ENCODE measurements around the gene DDX31. TPM values are rescaled to one million over a fixed set of nuclear protein-coding genes. Genes with fewer than 3 reads are reported as not detected.
"Not testable (repeated sequence)": the region's sequence is repeated elsewhere in the genome, so short reads cannot be mapped to it uniquely, and the experiment has no call there.

The DDX31 gene
- polyA plus RNA-seq, 6 donors from 2014 or later, result 3.8 to 9.1 (median 7.3) TPM

DNA sequence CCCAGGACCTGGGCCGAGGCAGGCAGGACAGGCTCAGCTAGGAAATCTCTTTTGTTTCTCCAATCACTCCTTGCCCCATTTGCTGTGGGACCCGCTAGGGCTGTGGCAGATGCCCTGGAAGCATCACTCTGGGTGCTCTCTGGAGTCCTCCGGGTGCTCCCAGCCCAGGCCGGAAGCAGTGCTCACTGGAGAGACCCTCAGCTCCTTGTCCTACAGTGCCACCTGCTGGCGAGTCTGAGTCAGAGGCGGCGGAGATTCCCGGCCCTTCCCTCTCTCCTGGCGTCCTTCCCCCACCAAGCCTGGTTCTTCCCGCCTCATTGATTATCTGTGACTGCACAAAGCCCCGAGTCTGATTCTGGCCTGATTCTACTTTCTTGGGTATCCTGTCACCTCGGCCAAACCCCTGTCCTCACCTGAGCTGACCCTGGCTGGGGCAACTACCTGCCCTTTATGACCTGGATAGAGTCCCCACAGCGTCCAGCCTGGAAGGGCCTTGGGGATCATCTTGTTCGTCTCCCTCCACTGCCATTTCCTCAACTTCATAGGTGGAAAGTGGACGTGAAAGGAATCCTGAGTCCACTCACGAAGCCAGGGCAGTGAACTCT, 94.7 kb downstream of the DDX31 start:
- peaks cover 0 to 8% of the 10 kb centered on the region in 2 donors for H3K36me3 Mint-ChIP-seq
- peaks cover 0 to 3% (median 0%) of the 10 kb centered on the region in 7 donors for H3K9me3 Mint-ChIP-seq
- H3K4me3 Mint-ChIP-seq, result peak overlapping the region in 1 of 8 donors; percentile 29
- no peak for ATAC-seq (ENCODE audit: low read depth in 2 of 2)
- no peak for DNase-seq
- H3K4me1 Mint-ChIP-seq, result peaks cover 0 to 3% (median 0%) of the 10 kb centered on the region in 3 donors
- H3K27me3 Mint-ChIP-seq, result peaks cover 53 to 88% (median 80%) of the 10 kb centered on the region in 3 donors
- no peak overlapping the region for H3K27ac Mint-ChIP-seq

DNA sequence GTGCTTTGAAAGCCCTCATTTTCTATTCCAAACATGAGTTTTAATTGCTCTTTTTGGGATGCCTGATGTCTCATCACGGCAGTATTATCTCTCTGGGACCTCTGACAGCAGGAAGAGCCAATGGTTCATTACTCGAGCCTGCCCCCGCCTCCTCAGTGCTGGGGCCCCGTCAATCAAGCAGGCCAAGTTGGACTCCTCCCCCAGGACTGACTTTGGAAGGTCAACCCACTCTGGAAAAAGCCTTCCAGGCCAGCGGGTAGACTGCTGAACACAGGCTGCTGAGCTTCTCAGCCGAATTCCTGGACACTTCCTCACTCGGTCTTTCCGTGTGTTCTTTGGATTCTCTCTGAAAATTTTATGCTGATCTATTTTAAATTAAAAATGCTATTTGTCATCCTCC, 96.9 kb downstream of the DDX31 start:
- DNase-seq, result no peak
- H3K27me3 Mint-ChIP-seq, result peaks cover 38 to 68% (median 66%) of the 10 kb centered on the region in 3 donors
- no peak overlapping the region for H3K27ac Mint-ChIP-seq
- peaks cover 0 to 8% of the 10 kb centered on the region in 2 donors for H3K36me3 Mint-ChIP-seq
- no peak overlapping the region for H3K4me3 Mint-ChIP-seq
- no peak for ATAC-seq (ENCODE audit: low read depth in 2 of 2)
- no peaks in the 10 kb centered on the region for H3K4me1 Mint-ChIP-seq
- peaks cover 0 to 3% (median 0%) of the 10 kb centered on the region in 7 donors for H3K9me3 Mint-ChIP-seq

DNA sequence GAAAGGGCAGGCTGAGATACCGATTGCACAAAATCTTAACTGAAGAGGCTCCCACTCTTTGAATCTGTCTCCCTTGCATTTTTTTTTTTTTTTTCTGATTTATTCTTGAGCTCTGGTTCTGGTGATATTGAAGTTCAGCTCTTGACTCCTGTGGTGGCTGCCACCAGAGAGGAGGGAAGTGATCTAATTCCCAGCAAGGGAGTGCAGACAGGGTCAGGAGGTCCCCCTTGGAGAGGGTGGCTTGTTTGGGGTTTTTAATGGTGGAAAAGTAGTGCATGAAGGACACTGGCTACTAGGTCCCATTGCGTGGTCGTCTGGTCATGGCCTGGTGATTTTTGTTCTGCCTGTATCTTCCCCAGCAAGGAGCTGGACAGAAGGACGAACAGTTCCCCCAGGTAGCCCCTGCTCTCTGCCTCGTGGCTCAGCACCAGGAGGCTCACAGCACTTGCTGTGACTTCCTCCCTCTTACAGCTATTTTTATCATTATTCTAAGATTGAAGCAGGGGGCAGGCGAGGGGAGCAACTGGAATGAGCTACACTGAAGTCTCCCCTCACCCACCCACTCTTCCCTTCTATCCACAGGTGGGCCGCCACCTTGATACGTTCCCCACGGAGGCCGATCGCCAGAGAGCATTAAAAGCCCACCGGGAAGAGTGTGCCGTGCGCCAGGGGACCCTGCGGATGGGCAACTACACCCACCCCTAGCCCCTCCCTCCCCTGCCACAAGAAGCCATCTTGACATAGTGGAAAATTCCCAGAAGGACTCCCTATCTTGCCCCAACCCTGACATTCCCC, 97.8 kb downstream of the DDX31 start:
- H3K9me3 Mint-ChIP-seq, result peaks cover 0 to 3% (median 0%) of the 10 kb centered on the region in 7 donors
- H3K4me1 Mint-ChIP-seq, result no peaks in the 10 kb centered on the region
- ATAC-seq (ENCODE audit: low read depth in 2 of 2) (no peak), DNase-seq (no peak)
- no peak overlapping the region for H3K27ac Mint-ChIP-seq
- H3K4me3 Mint-ChIP-seq, result no peak overlapping the region
- H3K27me3 Mint-ChIP-seq, result peaks cover 30 to 68% (median 62%) of the 10 kb centered on the region in 3 donors
- H3K36me3 Mint-ChIP-seq, result peaks cover 0 to 8% of the 10 kb centered on the region in 2 donors

DNA sequence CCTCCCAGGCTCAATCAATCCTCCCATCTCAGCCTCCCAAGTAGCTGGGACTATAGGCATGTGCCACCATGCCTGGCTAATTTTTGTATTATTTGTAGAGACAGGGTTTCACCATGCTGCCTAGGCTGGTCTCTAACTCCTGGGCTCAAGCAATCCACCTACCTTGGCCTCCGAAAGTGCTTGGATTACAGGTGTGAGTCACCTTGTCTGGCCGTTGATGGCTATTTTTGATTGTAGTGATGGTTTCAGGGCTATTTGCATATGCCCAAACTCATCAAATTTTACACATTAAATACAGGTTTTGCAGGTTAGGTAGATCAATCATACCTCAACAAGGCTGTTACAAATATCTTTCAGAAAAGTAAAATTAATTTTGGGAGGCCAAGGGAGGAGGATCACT, 101.0 kb downstream of the DDX31 start:
- not testable (repeated sequence) for ATAC-seq (ENCODE audit: low read depth in 2 of 2); H3K27ac Mint-ChIP-seq; H3K4me1 Mint-ChIP-seq; H3K4me3 Mint-ChIP-seq; DNase-seq; H3K9me3 Mint-ChIP-seq; H3K36me3 Mint-ChIP-seq
- peaks cover 26 to 52% (median 52%) of the 10 kb centered on the region in 3 donors for H3K27me3 Mint-ChIP-seq

GRCh38 chr9:132564526-132564925, 105.3 kb downstream of the DDX31 start:
- Mint-ChIP-seq H3K4me1 (no peaks in the 10 kb centered on the region), H3K27me3 (peaks cover 30 to 62% (median 43%) of the 10 kb centered on the region in 3 donors), H3K4me3 (no peak overlapping the region), H3K36me3 (peaks cover 0 to 6% of the 10 kb centered on the region in 2 donors), H3K9me3 (peaks cover 0 to 4% (median 1%) of the 10 kb centered on the region in 7 donors), H3K27ac (no peak overlapping the region)
- DNase-seq (no peak), ATAC-seq (ENCODE audit: low read depth in 2 of 2) (no peak)

- Mint-ChIP-seq H3K4me3 (no peak overlapping the region), H3K4me1 (no peaks in the 10 kb centered on the region), H3K27ac (no peak overlapping the region), H3K9me3 (peaks cover 0 to 5% (median 2%) of the 10 kb centered on the region in 7 donors), H3K36me3 (peaks cover 0 to 11% of the 10 kb centered on the region in 2 donors), H3K27me3 (peaks cover 39 to 72% (median 43%) of the 10 kb centered on the region in 3 donors)
- DNase-seq (no peak), ATAC-seq (ENCODE audit: low read depth in 2 of 2) (no peak)
Observed at GRCh38 chr9:132562306-132562573, 107.5 kb downstream of the DDX31 start.

- no peak overlapping the region for H3K4me3 Mint-ChIP-seq
- peaks cover 0 to 11% of the 10 kb centered on the region in 2 donors for H3K36me3 Mint-ChIP-seq
- no peaks in the 10 kb centered on the region for H3K4me1 Mint-ChIP-seq
- ATAC-seq (ENCODE audit: low read depth in 2 of 2) (no peak), DNase-seq (no peak)
- H3K27me3 Mint-ChIP-seq, result peaks cover 38 to 81% (median 47%) of the 10 kb centered on the region in 3 donors
- H3K9me3 Mint-ChIP-seq, result peaks cover 0 to 5% (median 2%) of the 10 kb centered on the region in 7 donors
- H3K27ac Mint-ChIP-seq, result peak overlapping the region in 1 of 6 donors; percentile 33
Observed at GRCh38 chr9:132560616-132561202, 109.1 kb downstream of the DDX31 start.

DNA sequence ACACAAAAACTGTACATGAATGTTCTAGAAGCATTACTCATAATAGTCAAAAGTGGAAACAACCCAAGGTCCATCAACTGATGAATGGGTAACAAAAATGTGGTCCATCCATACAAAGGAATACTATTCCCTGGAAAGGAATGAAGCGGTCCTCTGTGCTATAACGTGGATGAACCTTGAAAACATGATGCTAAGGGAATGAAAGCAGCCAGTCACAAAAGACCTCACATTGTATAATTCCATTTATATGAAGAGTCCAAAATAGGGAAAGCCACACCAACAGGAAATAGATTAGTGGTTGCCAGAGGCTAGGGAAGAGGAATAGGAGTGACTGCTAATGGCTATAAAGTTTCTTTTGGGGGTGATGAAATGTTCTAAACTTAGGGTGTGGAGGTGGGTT, 110.1 kb downstream of the DDX31 start:
- ATAC-seq (ENCODE audit: low read depth in 2 of 2), result no peak
- Mint-ChIP-seq H3K4me3 (no peak overlapping the region), H3K27ac (peak overlapping the region in 1 of 6 donors; percentile 23), H3K36me3 (peaks cover 0 to 11% of the 10 kb centered on the region in 2 donors), H3K4me1 (no peaks in the 10 kb centered on the region), H3K27me3 (peaks cover 40 to 84% (median 54%) of the 10 kb centered on the region in 3 donors), H3K9me3 (peaks cover 0 to 5% (median 2%) of the 10 kb centered on the region in 7 donors)
- DNase-seq, result no peak

DNA sequence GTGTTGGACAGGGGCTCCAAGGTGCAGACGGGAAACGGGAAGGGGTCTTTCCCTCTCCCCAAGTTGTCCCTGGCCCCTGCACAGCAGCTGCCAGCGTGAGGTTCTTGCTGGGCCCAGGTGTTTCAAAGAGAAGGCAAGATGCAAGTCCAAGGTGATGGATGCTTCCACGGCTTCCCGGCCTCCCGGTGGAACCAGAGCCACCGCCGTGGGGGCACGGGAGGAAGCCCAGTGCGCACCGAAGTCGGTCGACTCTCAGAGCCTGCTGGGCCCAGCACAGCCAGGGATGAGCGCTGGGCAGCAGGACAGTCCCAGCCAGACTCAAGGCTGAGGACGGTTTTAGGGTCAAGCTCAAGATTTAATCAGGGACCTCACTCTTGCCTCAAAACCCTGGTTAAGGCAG, 112.6 kb downstream of the DDX31 start:
- H3K27ac Mint-ChIP-seq, result no peak overlapping the region
- DNase-seq (no peak), ATAC-seq (ENCODE audit: low read depth in 2 of 2) (no peak)
- peaks cover 0 to 11% of the 10 kb centered on the region in 2 donors for H3K36me3 Mint-ChIP-seq
- H3K4me1 Mint-ChIP-seq, result no peaks in the 10 kb centered on the region
- H3K27me3 Mint-ChIP-seq, result peaks cover 31 to 75% (median 58%) of the 10 kb centered on the region in 3 donors
- peaks cover 0 to 16% (median 5%) of the 10 kb centered on the region in 7 donors for H3K9me3 Mint-ChIP-seq
- no peak overlapping the region for H3K4me3 Mint-ChIP-seq

GRCh38 chr9:132556714-132557113, 113.1 kb downstream of the DDX31 start:
- H3K4me3 Mint-ChIP-seq, result peak overlapping the region in 1 of 8 donors; percentile 36
- H3K36me3 Mint-ChIP-seq, result peaks cover 0 to 11% of the 10 kb centered on the region in 2 donors
- H3K4me1 Mint-ChIP-seq, result no peaks in the 10 kb centered on the region
- peaks cover 31 to 74% (median 54%) of the 10 kb centered on the region in 3 donors for H3K27me3 Mint-ChIP-seq
- peaks cover 0 to 16% (median 5%) of the 10 kb centered on the region in 7 donors for H3K9me3 Mint-ChIP-seq
- no peak overlapping the region for H3K27ac Mint-ChIP-seq
- DNase-seq (no peak), ATAC-seq (ENCODE audit: low read depth in 2 of 2) (no peak)

- no peaks in the 10 kb centered on the region for H3K4me1 Mint-ChIP-seq
- H3K27ac Mint-ChIP-seq, result no peak overlapping the region
- no peak overlapping the region for H3K4me3 Mint-ChIP-seq
- DNase-seq (no peak), ATAC-seq (ENCODE audit: low read depth in 2 of 2) (no peak)
- peaks cover 0 to 16% (median 5%) of the 10 kb centered on the region in 7 donors for H3K9me3 Mint-ChIP-seq
- peaks cover 0 to 11% of the 10 kb centered on the region in 2 donors for H3K36me3 Mint-ChIP-seq
- H3K27me3 Mint-ChIP-seq, result peaks cover 31 to 73% (median 50%) of the 10 kb centered on the region in 3 donors
Observed at GRCh38 chr9:132556235-132556634, 113.5 kb downstream of the DDX31 start.

- peaks cover 0 to 11% of the 10 kb centered on the region in 2 donors for H3K36me3 Mint-ChIP-seq
Observed at GRCh38 chr9:132555528-132555927, 114.3 kb downstream of the DDX31 start.

GRCh38 chr9:132554755-132555154, 115.0 kb downstream of the DDX31 start:
- no peak overlapping the region for H3K4me3 Mint-ChIP-seq
- H3K27ac Mint-ChIP-seq, result no peak overlapping the region
- peaks cover 0 to 15% (median 5%) of the 10 kb centered on the region in 7 donors for H3K9me3 Mint-ChIP-seq
- no peak for DNase-seq
- peaks cover 0 to 8% of the 10 kb centered on the region in 2 donors for H3K36me3 Mint-ChIP-seq
- no peaks in the 10 kb centered on the region for H3K4me1 Mint-ChIP-seq
- no peak for ATAC-seq (ENCODE audit: low read depth in 2 of 2)
- peaks cover 27 to 67% (median 45%) of the 10 kb centered on the region in 3 donors for H3K27me3 Mint-ChIP-seq

More at GRCh38 chr9:132555528-132555927, 114.3 kb downstream of the DDX31 start:
- no peak for ATAC-seq (ENCODE audit: low read depth in 2 of 2)
- Mint-ChIP-seq H3K27me3 (peaks cover 32 to 72% (median 49%) of the 10 kb centered on the region in 3 donors), H3K4me3 (no peak overlapping the region), H3K27ac (no peak overlapping the region), H3K4me1 (no peaks in the 10 kb centered on the region), H3K9me3 (peaks cover 0 to 16% (median 5%) of the 10 kb centered on the region in 7 donors)
- no peak for DNase-seq
